ENCODE measurements around the gene INTS11.

DNA sequence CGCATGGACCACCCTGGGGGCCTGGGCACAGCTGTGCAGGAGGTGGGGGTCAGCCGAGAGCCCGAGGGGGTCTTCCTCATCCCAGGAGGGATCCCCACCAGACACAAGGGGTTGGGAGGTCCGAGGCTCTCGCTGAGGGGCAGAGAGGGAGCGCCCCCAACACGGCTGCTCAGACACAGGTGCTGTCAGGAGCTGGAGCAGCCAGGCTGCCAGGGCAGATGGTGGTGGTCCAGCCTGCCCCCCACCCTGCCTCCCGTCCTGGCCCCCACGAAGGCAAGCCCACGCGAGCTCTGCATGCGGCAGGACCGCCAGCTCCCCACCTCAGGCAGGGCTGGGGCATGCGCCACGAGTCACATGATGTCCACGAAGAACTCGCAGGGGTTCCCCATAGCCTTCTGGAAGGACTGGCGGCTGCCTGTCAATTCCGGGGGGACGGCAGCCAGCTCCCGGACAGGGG is 11.4 kb upstream of the INTS11 start:
- TF ChIP-seq BMI1 (IDR thresholded peaks at IDR 0.05; ENCODE audit: borderline replicate concordance) (no peak), CBX3 (IDR thresholded peaks at IDR 0.05; ENCODE audit: borderline replicate concordance, low read depth) (no peak), EP300 (IDR thresholded peaks at IDR 0.05; ENCODE audit: borderline replicate concordance in 1 of 2, control insufficient read depth in 1 of 2, low read depth in 2 of 2, low read length in 2 of 2) (no peak), MYC (IDR thresholded peaks at IDR 0.05; ENCODE audit: insufficient read depth, insufficient read length, insufficient replicate concordance, low read length, severe bottlenecking) (no peak), LARP7 (IDR thresholded peaks at IDR 0.05) (no peak), FOS (IDR thresholded peaks at IDR 0.05; ENCODE audit: borderline replicate concordance, extremely low read depth, insufficient read length) (no peak)
- TF ChIP-seq, protein P1, sequence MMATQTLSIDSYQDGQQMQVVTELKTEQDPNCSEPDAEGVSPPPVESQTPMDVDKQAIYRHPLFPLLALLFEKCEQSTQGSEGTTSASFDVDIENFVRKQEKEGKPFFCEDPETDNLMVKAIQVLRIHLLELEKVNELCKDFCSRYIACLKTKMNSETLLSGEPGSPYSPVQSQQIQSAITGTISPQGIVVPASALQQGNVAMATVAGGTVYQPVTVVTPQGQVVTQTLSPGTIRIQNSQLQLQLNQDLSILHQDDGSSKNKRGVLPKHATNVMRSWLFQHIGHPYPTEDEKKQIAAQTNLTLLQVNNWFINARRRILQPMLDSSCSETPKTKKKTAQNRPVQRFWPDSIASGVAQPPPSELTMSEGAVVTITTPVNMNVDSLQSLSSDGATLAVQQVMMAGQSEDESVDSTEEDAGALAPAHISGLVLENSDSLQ (IDR thresholded peaks at IDR 0.05), result no peak
